Jurkat, Clone E6-1 (cell line): ENCODE measurements around the gene GDPD4.

Experiments
- DNase-seq: peaks from one replicate; pipeline ENCODE4 v3.0.0-alpha.2; 2011; ENCODE audit warnings: low read depth, low spot score
- H3K4me3 ChIP-seq: 2 replicates; pipeline ENCODE4 v1.5.1; 2011; ENCODE audit warnings: mild to moderate bottlenecking, low read length, control low read depth, moderate library complexity

The GDPD4 gene

DNA sequence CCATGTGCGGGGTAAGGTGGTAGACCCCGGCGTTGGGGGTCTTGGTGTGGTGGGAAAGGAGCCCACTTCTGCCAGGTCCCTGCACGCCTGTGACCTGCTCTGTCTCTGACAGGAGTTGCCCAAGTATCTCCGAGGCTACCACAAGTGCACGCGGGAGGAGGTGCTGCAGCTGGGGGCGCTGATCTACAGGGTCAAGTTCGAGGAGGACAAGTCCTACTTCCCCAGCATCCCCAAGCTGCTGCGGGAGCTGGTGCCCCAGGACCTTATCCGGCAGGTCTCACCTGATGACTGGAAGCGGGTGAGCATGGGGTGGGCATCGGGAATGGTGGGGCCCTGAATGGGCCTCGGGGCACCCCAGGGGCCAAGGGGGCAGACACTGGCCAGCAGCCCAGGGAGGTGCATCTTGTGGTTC, 90.4 kb downstream of the GDPD4 start:
- no peak overlapping the region for H3K4me3 ChIP-seq
- no peak for DNase-seq

DNA sequence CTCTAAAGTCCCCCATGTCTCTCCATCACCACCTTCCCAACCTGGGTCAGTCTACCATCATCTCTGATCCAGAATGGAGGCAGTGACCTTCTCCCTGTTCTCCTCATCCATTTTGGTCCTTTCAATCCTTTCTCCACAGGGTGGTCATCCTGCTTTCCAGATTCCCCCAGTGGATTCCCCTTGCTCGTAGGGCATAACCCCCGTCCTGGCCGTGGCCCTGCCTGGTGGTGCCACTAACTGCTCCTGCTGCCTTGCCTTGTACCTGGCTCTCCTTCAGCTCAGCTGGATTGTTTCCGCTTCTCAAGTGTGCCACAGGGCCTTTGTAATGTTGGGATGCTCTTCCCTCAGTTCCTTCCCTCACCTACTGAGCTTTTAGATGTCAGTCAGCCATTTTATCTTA, 91.8 kb downstream of the GDPD4 start:
- no peak overlapping the region for H3K4me3 ChIP-seq
- DNase-seq, result no peak

DNA sequence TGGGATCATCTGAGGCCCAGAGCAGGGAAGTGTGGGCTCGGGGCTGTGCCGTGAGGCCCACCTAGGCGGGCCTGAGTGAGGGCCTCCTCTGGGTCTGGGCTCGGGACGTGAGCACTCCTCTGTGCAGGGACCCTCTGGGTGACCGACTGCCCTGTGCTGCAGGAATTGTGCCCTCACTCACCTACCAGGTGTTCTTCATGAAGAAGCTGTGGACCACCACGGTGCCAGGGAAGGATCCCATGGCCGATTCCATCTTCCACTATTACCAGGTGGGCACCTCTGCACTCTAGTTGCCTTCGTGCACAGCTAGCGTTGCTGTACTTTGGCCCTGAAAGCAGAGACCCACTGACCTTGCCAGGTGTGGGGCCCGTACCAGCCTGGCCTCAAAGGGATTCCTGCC, 93.0 kb downstream of the GDPD4 start:
- no peak overlapping the region for H3K4me3 ChIP-seq
- DNase-seq, result no peak

DNA sequence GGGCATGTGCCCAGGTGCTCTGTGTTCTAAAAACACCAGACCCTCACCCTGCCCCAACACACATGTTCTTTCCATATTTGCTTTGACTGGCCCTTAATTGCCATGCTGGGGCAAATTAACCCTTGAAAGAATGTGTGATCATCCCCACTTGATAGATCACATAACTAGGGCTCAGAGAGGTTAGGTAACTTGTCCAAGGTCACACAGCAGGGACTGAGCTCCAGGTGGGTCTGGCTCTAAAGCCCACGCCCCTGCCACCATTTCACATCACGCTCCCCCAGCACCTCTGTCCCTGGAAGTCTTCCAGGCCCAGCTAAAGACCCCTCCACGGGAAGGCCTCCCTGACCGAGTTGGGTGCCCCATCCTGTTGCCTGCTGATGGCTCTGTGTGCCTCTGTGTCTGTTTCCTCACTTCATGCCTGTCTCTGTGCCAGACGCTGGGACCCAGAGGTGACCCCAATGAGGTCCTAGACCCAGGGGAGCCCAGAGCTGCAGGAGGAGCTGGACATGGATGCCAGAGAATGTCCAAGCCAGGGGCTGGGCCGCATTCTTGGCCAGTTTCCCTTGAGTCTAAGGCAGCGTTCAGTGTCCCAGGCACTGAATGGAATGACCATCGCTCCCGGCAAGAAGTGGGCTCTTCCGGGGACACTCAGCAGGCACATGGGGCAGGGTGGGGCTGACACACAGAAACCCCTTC, 93.7 kb downstream of the GDPD4 start:
- no peak for DNase-seq
- H3K4me3 ChIP-seq, result no peak overlapping the region

DNA sequence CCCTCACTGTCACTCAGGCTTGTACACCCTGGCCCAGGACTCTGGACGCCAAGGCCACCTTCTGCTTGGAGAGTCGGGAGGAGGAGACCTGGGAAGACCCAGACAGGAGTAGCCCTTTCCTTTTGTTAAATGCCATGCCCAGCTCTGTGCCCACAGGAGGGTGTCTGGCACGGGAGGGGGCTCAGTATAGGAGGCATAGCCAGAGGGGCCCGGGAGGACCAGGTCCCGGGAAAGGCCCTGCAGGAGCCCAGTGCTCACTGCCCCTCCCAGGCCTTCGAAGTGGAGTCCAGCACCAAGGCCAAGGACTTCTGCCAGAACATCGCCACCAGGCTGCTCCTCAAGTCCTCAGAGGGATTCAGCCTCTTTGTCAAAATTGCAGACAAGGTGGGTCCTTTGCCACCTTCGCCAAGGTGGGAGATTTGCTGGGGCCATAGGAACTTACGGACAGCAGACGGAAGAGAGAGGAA, 94.4 kb downstream of the GDPD4 start:
- DNase-seq, result no peak

DNA sequence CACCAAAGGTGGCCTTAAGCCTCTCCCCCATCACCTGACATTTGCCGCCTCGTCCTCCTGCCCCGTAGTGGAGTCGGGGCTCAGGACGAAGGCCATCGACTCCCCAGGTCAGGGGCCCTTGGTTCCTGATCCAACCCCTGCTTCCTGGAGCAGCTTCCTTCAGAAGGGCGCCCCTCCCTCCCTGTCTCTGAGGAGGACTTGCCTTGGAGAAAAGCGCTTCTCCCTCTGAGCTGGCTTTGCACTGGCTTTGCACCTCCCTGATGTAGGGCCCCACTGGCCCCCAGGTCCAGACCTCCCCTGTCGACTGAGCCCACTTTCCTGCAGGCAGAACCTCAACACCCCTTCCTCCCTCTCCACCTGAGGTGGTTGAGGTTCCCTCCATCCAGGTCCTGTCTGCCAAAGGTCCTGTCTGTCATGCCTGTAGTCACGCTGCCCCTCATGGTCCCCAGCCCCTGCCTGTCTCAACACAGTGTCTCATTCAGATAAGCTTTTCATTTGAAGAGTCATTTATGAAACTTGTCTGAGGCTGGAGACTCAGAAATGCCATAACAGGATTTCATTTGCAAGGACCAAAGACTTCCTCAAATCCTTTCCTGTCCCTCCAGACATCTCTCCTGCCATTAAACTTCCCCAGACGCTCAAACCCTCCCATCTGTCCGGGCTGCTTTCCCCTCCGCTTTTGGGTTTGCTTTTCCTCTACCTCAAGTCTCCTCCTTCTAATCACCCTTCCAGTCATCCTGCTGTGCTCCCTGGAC, 95.0 kb downstream of the GDPD4 start:
- H3K4me3 ChIP-seq, result no peak overlapping the region
- no peak for DNase-seq

More for the DNA sequence above, 94.4 kb downstream of the GDPD4 start:
- no peak overlapping the region for H3K4me3 ChIP-seq

DNA sequence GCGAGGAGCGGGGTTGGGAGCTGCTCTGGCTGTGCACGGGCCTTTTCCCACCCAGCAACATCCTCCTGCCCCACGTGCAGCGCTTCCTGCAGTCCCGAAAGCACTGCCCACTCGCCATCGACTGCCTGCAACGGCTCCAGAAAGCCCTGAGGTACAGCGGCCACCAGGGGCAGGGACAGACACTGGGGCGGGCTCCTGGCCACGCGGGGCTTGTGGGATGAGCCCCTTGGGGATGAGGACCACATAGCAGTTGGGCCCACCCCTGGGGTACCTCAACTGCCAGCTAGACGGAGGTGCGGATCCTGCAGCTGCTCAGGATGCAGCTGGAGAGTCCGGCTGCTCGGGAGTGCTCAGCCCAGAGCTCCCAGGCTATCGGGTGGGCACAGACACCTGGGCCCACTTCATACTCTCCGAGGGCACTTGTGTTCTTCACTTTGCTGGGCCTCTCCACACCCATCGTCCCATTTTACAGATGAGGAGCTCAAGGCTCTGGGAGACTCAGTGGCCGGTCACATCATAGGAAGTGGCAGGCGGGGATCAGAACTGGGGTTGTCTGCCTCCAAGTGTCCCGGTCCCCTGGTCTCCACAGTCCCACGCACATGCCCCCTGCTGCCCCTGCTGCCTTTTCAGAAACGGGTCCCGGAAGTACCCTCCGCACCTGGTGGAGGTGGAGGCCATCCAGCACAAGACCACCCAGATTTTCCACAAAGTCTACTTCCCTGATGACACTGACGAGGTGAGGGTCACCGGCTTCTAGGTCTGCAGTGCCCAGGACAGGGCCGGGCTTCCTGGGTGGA, 95.8 kb downstream of the GDPD4 start:
- no peak for DNase-seq
- no peak overlapping the region for H3K4me3 ChIP-seq

DNA sequence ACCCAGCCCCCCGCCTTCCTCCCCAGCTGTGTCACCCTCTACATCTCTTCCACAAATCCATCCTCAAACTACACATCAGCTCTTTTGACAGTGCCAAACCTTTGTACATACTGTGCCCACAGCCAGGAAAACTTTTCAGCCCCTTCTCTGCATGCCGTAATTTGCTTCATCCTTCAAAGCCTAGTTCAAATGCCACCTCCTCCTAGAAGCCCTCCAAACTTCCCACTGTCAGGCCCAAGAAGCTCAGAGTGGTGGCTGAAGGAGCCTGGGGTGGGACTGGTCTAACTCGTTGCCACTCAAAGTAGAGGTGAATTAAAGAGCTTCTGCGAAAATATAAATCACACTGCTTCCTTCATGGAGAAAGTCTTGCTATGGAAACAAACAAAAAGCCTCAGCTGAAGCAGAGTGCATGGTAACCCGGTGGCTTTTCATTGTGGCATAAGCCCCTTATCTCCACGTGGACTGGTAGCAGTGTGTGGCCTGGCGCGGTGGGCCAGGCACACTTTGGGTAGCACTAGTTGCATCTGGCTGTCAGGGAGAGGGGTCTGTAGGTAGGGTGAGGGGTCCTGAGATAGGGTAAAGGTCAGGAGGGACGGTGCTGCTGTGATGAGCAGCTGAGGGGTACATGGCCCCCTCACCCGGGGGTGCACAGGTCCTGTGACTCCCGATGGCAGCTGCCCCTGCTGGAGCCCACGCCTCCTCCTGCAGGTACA, 96.6 kb downstream of the GDPD4 start:
- H3K4me3 ChIP-seq, result no peak overlapping the region
- DNase-seq, result no peak

DNA sequence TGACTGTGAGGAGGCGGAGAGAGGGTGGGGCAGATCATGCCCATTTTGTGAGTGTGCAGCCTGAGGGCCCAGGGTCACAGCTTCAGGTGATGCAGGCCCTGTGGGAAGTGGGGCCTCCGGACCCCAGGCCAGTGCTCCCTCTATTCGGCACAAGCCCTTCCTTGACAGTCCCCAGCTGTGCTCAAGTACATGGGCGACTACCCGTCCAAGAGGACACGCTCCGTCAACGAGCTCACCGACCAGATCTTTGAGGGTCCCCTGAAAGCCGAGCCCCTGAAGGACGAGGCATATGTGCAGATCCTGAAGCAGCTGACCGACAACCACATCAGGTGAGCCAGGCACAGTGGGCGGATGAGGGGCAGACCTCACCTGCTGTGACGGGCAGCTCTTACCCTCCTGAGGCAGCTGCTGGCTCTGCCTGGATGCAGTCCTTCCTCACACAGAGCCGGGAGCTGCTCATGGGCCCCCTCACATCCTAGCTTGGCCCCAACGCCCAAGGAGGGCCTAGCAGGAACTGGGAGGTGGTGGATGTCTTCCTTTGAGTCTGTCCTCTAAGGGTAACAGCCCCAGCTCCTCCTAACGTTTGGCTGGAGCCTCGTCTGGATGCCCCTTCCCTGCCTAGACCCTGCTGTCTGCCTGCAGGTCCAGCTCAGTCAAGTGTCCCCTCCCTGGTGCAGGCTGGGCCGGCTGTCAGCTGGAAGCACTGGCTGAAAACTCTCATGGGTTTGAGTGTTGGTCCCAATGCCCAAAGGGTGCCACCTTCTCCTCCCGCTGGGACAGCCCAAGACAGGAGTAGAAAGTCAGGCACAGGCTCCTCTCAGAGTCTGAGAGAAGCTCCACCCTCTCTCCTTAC, 97.4 kb downstream of the GDPD4 start:
- DNase-seq, result no peak

DNA sequence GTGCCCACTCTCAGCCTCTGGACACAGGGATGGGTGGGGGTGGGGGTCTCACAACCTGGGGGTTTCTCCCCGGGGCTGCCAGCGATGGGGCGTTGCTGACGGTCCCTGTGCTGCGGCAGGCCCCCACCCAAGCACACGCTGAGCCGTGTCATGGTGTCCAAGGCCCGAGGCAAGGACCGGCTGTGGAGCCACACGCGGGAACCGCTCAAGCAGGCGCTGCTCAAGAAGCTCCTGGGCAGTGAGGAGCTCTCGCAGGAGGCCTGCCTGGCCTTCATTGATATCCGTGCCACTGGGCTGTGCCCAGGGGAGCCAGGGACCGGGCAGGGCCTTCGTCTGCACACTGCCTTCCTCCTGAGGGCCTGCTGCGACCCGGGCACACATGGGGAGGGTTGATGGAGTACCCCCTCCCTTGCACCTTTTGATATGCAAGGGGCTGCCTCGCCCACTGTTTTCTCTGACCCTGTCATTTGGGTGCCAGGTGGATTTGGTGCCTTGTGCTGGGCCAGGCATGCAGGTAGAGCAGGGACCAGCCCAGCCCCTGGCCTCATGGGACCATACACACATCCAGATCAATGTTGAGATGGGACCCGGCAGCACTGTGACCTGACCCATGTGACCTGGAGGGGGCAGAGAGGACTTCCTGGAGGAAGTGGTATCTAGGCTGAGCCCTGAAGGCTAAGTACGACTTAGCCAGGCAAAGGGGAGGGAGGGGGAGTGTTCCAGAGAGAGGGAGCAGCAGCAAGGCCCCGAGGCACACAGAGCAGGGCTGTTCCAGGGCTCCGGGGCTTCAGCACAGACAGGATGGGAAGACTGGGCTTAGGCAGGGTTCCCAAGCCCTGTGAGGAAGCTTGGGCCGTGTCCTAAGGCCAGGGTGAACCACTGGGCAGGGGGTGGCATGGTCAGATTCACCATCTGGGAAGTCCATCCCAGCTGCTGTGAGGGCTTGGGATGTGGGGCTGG, 98.3 kb downstream of the GDPD4 start:
- no peak for DNase-seq
- no peak overlapping the region for H3K4me3 ChIP-seq

More for the DNA sequence above, 97.4 kb downstream of the GDPD4 start:
- H3K4me3 ChIP-seq, result no peak overlapping the region

DNA sequence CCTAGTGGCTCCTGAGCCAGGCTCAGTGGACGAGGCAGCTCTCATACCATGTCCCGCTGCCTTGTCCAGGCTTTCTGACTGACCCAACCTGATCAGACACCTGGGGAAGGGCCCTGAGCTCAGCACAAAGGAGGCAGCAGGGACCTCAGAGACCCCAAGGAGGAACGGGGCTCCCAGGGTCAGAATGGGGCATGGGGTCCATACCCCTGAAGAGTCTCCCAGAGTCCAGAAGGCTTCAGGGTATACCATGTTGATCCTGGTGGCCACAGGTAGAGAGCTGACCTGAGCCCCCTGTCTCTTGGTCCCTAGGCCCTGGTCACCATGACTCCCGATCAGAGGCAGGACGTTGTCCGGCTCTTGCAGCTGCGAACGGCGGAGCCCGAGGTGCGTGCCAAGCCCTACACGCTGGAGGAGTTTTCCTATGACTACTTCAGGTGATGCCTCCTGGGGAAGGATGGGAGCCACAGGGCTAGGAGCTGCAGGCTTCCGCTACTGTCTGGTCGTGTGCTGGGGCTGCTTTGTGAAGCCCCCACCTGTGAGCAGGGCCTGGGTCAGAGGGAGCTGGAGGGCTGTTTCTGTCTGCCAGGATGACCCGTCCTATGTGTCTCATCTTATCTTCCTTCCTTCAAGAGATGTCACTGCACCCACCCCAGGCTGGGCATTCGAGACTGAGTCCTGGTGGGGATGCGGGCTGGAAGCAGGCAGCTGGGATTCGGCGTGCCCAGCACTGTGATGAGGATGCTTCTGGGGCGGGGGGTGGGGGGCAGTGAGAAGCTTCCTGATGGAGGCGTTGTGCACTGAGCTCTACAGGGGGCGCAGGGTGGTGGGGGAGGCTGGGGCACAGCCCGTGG, 99.3 kb downstream of the GDPD4 start:
- no peak overlapping the region for H3K4me3 ChIP-seq
- DNase-seq, result no peak

DNA sequence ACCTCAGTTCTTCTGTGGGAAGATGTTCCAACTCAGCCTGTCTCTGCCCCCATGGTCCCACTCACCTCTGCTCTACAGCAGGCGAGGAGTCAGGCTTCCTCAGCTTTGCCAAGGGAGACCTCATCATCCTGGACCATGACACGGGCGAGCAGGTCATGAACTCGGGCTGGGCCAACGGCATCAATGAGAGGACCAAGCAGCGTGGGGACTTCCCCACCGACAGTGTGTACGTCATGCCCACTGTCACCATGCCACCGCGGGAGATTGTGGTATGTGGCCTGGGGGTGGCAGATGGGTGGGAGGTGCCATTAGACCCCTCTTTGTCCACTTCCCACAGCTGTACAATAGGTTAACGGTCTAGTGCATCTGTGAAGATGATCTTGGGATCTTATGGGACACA, 100.1 kb downstream of the GDPD4 start:
- no peak overlapping the region for H3K4me3 ChIP-seq
- no peak for DNase-seq

DNA sequence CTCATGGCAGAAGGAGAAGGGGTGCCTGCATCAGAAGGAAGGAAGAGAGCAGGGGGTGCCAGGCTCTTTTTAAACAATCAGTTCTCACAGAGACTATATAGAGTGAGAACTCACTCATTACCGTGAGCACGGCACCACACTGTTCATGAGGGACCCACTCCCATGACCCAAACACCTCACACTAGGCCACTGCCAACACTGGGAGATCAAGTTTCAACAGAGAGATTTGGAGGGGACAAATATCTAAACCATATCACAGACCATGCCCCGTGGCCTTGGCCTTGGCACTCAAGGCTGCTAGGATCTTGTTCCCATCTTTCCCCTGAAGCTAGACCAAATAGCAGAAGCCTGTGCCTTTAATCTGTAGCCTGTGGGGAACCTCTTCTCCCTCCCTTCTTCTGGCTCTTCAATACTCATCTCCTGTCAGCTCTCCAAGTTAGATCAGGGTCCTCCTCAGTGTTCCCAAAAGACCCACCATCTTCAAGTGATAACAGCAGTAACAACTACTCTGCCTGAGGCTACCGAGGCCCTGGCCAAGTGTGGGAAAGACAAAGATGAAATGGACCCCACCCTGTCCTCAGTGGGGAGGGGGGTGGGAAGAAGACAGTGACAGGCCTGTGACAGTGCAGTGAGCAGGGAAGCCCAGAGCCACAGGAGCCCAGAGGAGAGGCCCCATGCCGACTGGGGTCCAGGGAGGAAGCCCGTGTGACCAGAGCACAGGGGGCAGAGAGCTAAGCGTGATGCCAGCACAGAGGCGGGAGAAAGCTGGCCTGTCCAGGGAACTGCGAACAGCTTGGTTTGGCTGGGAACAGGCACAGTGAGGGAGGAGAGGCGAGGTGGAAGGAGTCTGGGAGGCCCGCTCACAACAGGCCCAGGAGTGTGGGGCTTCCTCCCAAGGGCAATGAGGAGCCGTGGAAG, 100.9 kb downstream of the GDPD4 start:
- DNase-seq, result no peak
- H3K4me3 ChIP-seq, result no peak overlapping the region

DNA sequence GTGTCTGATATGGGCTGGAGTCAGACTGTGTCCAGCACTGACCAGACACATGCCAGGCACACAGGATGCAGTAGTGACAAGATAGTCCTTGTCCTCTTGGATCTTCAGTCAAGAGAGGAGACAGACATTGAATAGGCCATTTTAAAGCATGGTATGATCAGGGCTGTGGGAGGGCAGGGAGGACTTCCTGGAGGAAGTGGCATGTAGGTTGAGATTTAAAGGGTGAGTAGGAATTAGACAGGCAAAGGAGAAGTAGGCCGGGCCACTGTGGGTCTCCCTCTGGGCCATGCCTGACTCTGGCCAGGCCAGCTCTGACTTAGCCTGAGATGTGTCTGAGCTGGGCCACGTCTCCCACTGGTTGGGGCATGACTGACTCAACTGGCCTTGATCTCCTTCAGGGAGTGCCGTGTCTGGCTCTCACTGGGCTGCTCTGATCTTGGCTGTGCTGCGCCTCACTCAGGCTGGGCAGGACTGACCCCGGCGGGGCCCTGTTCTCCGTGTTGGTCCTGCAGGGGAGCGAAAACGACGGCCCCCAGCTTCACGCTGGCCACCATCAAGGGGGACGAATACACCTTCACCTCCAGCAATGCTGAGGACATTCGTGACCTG, 102.2 kb downstream of the GDPD4 start:
- DNase-seq, result no peak
- H3K4me3 ChIP-seq, result no peak overlapping the region

DNA sequence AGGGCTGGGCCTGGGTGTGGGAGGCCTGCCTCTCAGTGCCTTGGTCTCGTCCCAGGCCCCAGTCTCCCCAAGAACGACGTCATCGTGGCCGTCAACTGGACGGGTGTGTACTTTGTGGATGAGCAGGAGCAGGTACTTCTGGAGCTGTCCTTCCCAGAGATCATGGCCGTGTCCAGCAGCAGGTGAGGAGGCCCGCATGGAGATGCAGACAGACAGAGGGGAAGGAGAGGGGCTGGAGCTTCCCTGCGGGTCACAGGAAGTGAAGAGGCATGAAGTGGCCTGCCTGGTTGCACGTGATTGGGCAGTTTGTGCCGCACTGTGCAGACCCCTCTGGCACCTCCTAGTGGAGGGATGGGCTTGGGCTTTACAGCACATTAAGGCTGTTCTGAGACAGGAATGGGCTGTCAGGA, 103.0 kb downstream of the GDPD4 start:
- peak; percentile 25 for DNase-seq
- no peak overlapping the region for H3K4me3 ChIP-seq
